Raji (cell line): Measurements from ENCODE around the gene HK1.

Experiments used
- POLR2A ChIP-seq: IDR thresholded peaks from 2 replicates; pipeline ENCODE4 v1.6.1; 2011; ENCODE audit warnings: low read depth, low read length, control low read depth; ENCODE audit not compliant: insufficient read depth

The HK1 gene

GRCh38 chr10:69407621-69408301 is 129.5 kb downstream of the HK1 start:
- no peak for TF ChIP-seq POLR2A

GRCh38 chr10:69408318-69409175 is 130.3 kb downstream of the HK1 start:
- peak; percentile 61 for TF ChIP-seq POLR2A

GRCh38 chr10:69409176-69409495 is 130.8 kb downstream of the HK1 start:
- TF ChIP-seq POLR2A = no peak

DNA sequence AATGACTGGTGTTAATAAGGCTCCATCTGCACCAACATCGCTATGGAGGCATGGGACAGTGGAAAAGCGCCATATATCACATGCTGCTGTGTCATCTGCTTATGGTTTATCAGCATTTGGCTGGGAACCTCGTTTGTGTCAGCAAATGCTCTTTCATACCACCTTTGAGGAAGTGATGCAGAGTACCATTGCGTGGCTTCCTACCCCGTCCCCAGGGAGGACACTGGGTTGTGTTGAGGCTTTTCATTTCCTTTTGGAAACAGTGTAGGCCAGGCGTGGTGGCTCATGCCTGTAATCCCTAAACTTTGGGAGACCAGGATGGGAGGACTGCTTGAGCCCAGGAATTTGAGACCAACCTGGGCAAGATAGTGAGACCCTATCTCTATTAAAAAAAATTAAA is 131.7 kb downstream of the HK1 start:
- no peak for TF ChIP-seq POLR2A

GRCh38 chr10:69410487-69410886 is 132.2 kb downstream of the HK1 start:
- TF ChIP-seq POLR2A = no peak

DNA sequence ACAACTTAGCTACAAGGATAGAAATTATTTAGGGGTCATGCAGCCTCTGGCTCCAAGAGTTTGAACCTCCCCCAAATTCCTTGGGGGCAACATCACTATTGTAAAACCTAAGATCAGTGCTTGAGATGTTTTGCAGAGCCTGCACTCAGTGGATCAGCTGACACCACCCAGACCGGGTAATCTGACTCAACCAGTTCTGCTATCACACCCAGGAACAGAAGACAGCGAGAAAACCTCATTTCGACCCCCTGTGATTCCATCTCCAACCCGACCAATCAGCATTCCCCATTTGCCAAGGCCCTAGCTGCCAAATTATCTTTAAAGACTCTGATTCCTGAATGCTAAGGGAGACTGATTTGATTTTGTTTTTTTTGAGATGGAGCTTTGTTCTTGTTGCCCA is 133.2 kb downstream of the HK1 start:
- TF ChIP-seq POLR2A = no peak

DNA sequence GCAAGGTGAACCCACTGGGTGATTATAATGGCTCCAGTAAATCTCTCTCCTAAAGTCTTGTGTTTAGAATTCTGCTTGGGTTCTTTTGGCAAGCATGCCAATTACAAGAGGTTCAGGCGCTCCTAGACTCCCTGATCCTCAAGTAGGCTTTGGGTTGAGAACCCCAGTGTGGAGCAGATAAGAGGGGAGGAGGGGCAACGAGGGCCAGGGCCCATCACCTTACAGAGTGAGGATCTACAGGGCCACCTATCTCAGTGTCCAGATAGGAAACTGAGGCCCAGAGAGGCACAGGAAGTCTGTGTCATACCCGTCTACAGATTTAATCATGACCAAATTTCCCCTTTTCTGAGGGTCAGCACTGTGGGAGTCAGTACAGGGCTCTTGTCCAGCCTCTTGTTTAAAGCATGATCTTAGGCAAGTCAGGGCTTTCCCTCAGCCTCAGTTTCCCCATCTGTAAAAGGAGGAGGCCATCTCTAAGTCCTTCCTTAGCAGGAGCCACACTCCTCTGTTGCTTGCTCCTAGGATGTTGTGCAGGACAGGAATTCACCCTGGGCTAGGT is 134.0 kb downstream of the HK1 start:
- no peak for TF ChIP-seq POLR2A

GRCh38 chr10:69413221-69413865 is 135.0 kb downstream of the HK1 start:
- no peak for TF ChIP-seq POLR2A

DNA sequence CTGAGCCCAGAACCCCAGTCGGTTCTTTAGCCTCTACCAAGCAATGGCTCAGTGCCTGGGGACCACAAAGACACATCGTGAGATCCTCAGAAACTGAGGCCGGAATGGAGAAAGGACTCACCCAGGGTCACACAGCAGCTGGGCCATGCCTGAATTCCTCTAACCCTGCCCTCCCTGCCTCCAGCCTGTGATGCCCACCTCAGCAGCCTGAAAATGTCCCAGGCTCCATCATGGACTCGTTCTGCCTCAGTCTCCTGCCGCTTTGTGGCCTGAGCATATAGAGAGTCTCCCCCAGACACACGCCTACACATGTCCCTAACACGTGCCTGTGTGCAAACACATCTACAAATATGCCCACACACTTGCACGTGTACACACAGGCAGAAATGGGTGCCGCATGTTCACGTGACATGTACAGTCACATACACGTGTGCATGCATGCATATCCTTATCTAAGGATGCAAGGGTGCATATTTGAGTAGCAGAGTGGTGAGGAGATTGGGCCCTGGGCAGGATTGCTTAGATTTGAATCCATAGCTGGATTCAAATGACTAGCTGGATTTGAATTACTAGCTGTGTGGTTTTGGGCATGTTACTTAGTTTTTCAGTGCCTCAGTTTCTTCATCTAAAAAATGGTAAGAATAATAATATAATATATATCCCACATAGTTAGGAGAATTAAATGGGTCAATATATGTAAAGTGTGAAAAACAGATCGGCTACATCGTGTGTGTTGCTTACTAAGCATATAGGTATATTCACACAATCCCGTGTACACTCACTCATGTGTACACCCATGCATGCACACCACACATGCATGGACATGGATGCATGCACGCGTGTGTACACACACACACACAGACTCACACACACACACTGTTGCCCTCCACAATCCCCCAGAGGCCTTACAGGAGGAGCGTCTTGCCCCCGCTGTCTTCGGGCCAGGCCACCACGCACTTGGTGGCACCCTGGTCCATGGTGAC is 136.0 kb downstream of the HK1 start:
- TF ChIP-seq POLR2A = no peak

GRCh38 chr10:69415049-69415448 is 136.8 kb downstream of the HK1 start:
- TF ChIP-seq POLR2A = no peak

DNA sequence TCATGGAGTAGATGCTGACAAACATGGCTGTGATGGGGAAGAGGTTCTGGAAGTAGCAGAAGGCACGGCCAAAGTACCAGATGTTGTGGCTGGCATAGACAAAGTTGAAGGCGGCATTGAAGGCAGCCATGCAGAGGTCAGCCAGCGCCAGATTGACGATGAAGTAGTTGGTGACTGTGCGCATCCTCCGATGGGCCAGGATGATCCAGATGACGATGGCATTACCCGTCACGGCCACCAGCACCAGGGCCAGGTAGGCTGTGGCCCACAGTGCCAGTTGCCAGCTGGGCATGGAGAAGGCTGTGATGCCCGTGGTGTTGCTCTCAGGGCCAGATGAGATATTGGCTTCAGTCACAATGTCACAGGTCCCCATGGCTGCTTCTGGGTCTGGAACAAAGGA is 137.7 kb downstream of the HK1 start:
- no peak for TF ChIP-seq POLR2A

GRCh38 chr10:69416695-69417094 is 138.4 kb downstream of the HK1 start, which contains the start of gene TACR2:
Gene TACR2 (minus strand): TSS chr10:69416918. CDS start chr10:69416323, 595 bp downstream.
- no peak for TF ChIP-seq POLR2A

- no peak for TF ChIP-seq POLR2A
Observed at GRCh38 chr10:69417542-69417941, 139.2 kb downstream of the HK1 start.

- no peak for TF ChIP-seq POLR2A
Observed at GRCh38 chr10:69418052-69418752, 139.9 kb downstream of the HK1 start.
